Astrocyte of the cerebellum (primary cell): Measurements from ENCODE around the gene NDFIP2.

Experiments
- DNase-seq: peaks from one replicate; pipeline ENCODE4 v3.0.0-alpha.2; 2011; ENCODE audit warnings: low read depth
- H3K4me3 ChIP-seq: 2 replicates; pipeline ENCODE4 v1.5.1; 2011; ENCODE audit warnings: mild to moderate bottlenecking, low read depth, low read length, moderate library complexity
- CTCF ChIP-seq: IDR thresholded peaks from 2 replicates; pipeline ENCODE4 v1.5.1; 2012; ENCODE audit warnings: low read length, low read depth, moderate library complexity, mild to moderate bottlenecking; ENCODE audit errors: missing control alignments
- in situ Hi-C: cut with HindIII; loops from 2 replicates; pipeline ENCODE4 v1.10.0; 2017; ENCODE audit warnings: low sequenced_read_pairs

The NDFIP2 gene

GRCh38 chr13:79477968-79478367 is 3.0 kb upstream of the NDFIP2 start:
- H3K4me3 ChIP-seq = no peak overlapping the region
- no peak for TF ChIP-seq CTCF
- DNase-seq = no peak
- in situ Hi-C loops = no loop called here

- no peak overlapping the region for H3K4me3 ChIP-seq
- in situ Hi-C loops = no loop called here
- DNase-seq = no peak
- TF ChIP-seq CTCF = no peak
Measured at GRCh38 chr13:79479882-79480281, 1.1 kb upstream of the NDFIP2 start.

GRCh38 chr13:79481685-79482052 is 714 bp downstream of the NDFIP2 start:
- in situ Hi-C loops = no loop called here
- DNase-seq = no peak
- no peak for TF ChIP-seq CTCF
- peak overlapping the region; percentile 97 for H3K4me3 ChIP-seq

- TF ChIP-seq CTCF = no peak
- in situ Hi-C loops = no loop called here
- H3K4me3 ChIP-seq = peak overlapping the region; percentile 97
- DNase-seq = no peak
Measured at GRCh38 chr13:79482281-79482970, 1.5 kb downstream of the NDFIP2 start.

GRCh38 chr13:79483086-79483706 is 2.2 kb downstream of the NDFIP2 start:
- no peak overlapping the region for H3K4me3 ChIP-seq
- TF ChIP-seq CTCF = no peak
- in situ Hi-C loops = no loop called here
- DNase-seq = peak; percentile 50

GRCh38 chr13:79485014-79485811 is 4.3 kb downstream of the NDFIP2 start:
- H3K4me3 ChIP-seq = no peak overlapping the region
- in situ Hi-C loops = no loop called here
- no peak for TF ChIP-seq CTCF
- DNase-seq = peak; percentile 59
